Measurements from ENCODE around the gene NEK8.

GRCh38 chr17:28743243-28744103 lies 14.9 kb downstream of the NEK8 start, which contains the start of gene TRAF4:
- TF ChIP-seq EZH2 (IDR thresholded peaks at IDR 0.05; ENCODE audit: insufficient read depth, poor library complexity, severe bottlenecking) (no peak), EZH2phosphoT487 (IDR thresholded peaks at IDR 0.05; ENCODE audit: insufficient read depth, low read depth) (no peak)
